IPS-20b (cell line): ENCODE data around the gene AARS2.

Source experiments
- H3K27ac ChIP-seq: one replicate; pipeline ENCODE4 v1.5.1; 2013; ENCODE audit warnings: low read length
- H3K27me3 ChIP-seq: 2 replicates; pipeline ENCODE4 v1.6.1; 2013; ENCODE audit warnings: mild to moderate bottlenecking, low read length, inconsistent platforms; ENCODE audit not compliant: insufficient read depth
- H3K36me3 ChIP-seq: 2 replicates; pipeline ENCODE4 v1.6.1; 2013; ENCODE audit warnings: low read depth, mild to moderate bottlenecking, inconsistent platforms, low read length, moderate library complexity; ENCODE audit not compliant: insufficient read depth
- H3K4me1 ChIP-seq: 2 replicates; pipeline ENCODE4 v1.6.1; 2013; ENCODE audit warnings: mild to moderate bottlenecking, control low read depth, inconsistent platforms, low read length, moderate library complexity; ENCODE audit not compliant: insufficient read depth
- H3K4me3 ChIP-seq: 2 replicates; pipeline ENCODE4 v1.5.1; 2013; ENCODE audit warnings: mild to moderate bottlenecking, low read length, inconsistent platforms
- H3K9ac ChIP-seq: 2 replicates; pipeline ENCODE4 v1.6.1; 2013; ENCODE audit warnings: low read depth, mild to moderate bottlenecking, inconsistent platforms, low read length, moderate library complexity
- H3K9me3 ChIP-seq: 2 replicates; pipeline ENCODE4 v1.6.1; 2013; ENCODE audit warnings: mild to moderate bottlenecking, low read depth, low read length, inconsistent platforms; ENCODE audit not compliant: insufficient read depth

Gene AARS2

GRCh38 chr6:44256775-44257024 is 56.4 kb downstream of the AARS2 start:
- Histone ChIP-seq H3K27me3 (no peaks in the 10 kb centered on the region), H3K4me1 (peaks cover 9% of the 10 kb centered on the region), H3K36me3 (peaks cover 75% of the 10 kb centered on the region), H3K27ac (peak overlapping the region; percentile 84), H3K4me3 (peak overlapping the region; percentile 91), H3K9ac (peak overlapping the region; percentile 95), H3K9me3 (no peaks in the 10 kb centered on the region)

GRCh38 chr6:44255871-44256774 is 57.0 kb downstream of the AARS2 start:
- peak overlapping the region; percentile 91 for H3K4me3 ChIP-seq
- H3K9ac ChIP-seq, result peak overlapping the region; percentile 95
- no peaks in the 10 kb centered on the region for H3K27me3 ChIP-seq
- no peaks in the 10 kb centered on the region for H3K9me3 ChIP-seq
- peak overlapping the region; percentile 84 for H3K27ac ChIP-seq
- H3K36me3 ChIP-seq, result peaks cover 75% of the 10 kb centered on the region
- H3K4me1 ChIP-seq, result peaks cover 10% of the 10 kb centered on the region

- Histone ChIP-seq H3K27ac (no peak overlapping the region), H3K9ac (peak overlapping the region; percentile 95; the same call in 1 of the 2 replicates), H3K36me3 (peaks cover 80% of the 10 kb centered on the region), H3K9me3 (no peaks in the 10 kb centered on the region), H3K27me3 (no peaks in the 10 kb centered on the region), H3K4me3 (peak overlapping the region; percentile 91), H3K4me1 (peaks cover 10% of the 10 kb centered on the region)
Measured at GRCh38 chr6:44255105-44255808, 57.9 kb downstream of the AARS2 start.

- Histone ChIP-seq H3K36me3 (peaks cover 80% of the 10 kb centered on the region), H3K4me3 (no peak overlapping the region), H3K27me3 (no peaks in the 10 kb centered on the region), H3K9me3 (no peaks in the 10 kb centered on the region), H3K9ac (no peak overlapping the region), H3K4me1 (peaks cover 13% of the 10 kb centered on the region), H3K27ac (no peak overlapping the region)
Measured at GRCh38 chr6:44254191-44255104, 58.7 kb downstream of the AARS2 start.

- no peak overlapping the region for H3K27ac ChIP-seq
- no peak overlapping the region for H3K4me3 ChIP-seq
- no peaks in the 10 kb centered on the region for H3K9me3 ChIP-seq
- H3K9ac ChIP-seq, result no peak overlapping the region
- no peaks in the 10 kb centered on the region for H3K27me3 ChIP-seq
- H3K36me3 ChIP-seq, result peaks cover 80% of the 10 kb centered on the region
- peaks cover 22% of the 10 kb centered on the region for H3K4me1 ChIP-seq
Measured at GRCh38 chr6:44253307-44254101, 59.6 kb downstream of the AARS2 start.

GRCh38 chr6:44251576-44252524 is 61.3 kb downstream of the AARS2 start:
- H3K27me3 ChIP-seq, result no peaks in the 10 kb centered on the region
- H3K9ac ChIP-seq, result no peak overlapping the region
- H3K4me1 ChIP-seq, result peaks cover 19% of the 10 kb centered on the region
- peaks cover 86% of the 10 kb centered on the region for H3K36me3 ChIP-seq
- H3K4me3 ChIP-seq, result no peak overlapping the region
- H3K27ac ChIP-seq, result no peak overlapping the region
- no peaks in the 10 kb centered on the region for H3K9me3 ChIP-seq

GRCh38 chr6:44250718-44251123 is 62.4 kb downstream of the AARS2 start:
- Histone ChIP-seq H3K36me3 (peaks cover 84% of the 10 kb centered on the region), H3K4me1 (peaks cover 18% of the 10 kb centered on the region), H3K27me3 (no peaks in the 10 kb centered on the region), H3K4me3 (peak overlapping the region; percentile 1; the same call in 1 of the 2 replicates), H3K9me3 (no peaks in the 10 kb centered on the region), H3K27ac (no peak overlapping the region), H3K9ac (no peak overlapping the region)

GRCh38 chr6:44250067-44250717 is 63.0 kb downstream of the AARS2 start:
- Histone ChIP-seq H3K9me3 (no peaks in the 10 kb centered on the region), H3K4me3 (peak overlapping the region; percentile 97), H3K36me3 (peaks cover 78% of the 10 kb centered on the region), H3K4me1 (peaks cover 19% of the 10 kb centered on the region), H3K27me3 (peaks cover 1% of the 10 kb centered on the region), H3K9ac (no peak overlapping the region; the same call in 1 of the 2 replicates), H3K27ac (no peak overlapping the region)
